HCT116 (cell line): Measurements from ENCODE around the gene CHRNA5. TPM values are rescaled to one million over a fixed set of nuclear protein-coding genes. Genes with fewer than 3 reads are reported as not detected.
A peak's percentile ranks its signal among the peaks of the same experiment; 100 is the strongest.

ENCODE experiments used
- ATAC-seq: fragments of 200-7000 bp; cut with Tn5 transposase; 2 replicates; pipeline ENCODE4 v1.9.1; 2020; ENCODE audit warnings: mild to moderate bottlenecking, moderate library complexity
- BruUV-seq: library from RNA; stranded (reverse); fragments of 400-500 nt; replicated peaks from 2 replicates; lab custom pipeline; 2021; lab: Mats Ljungman, UMichigan
- CTCF ChIA-PET: fragments of 300-600 bp; sonication (Branson Sonifier 250); formaldehyde crosslinking; loops from one replicate; lab custom pipeline; 2021; ENCODE audit warnings: antibody characterized with exemption; lab: Charles Lee
- POLR2A ChIA-PET: fragments of 300-600, 350-600 bp; sonication (Branson Sonifier 250); formaldehyde crosslinking; loops from one replicate; lab custom pipeline; 2021; ENCODE audit warnings: antibody characterized with exemption; lab: Charles Lee
- RAD21 ChIA-PET, 2 experiments: fragments of 300-600 bp; sonication (Branson Sonifier 250); formaldehyde crosslinking; loops; one replicate each; lab custom pipeline; 2023; ENCODE audit warnings: low total read pairs in 2 of 2; ENCODE audit not compliant: uncharacterized antibody in 2 of 2, unreplicated experiment in 2 of 2, low non-redundant PET in 1 of 2; lab: Charles Lee
- DNase-seq: peaks from one replicate; pipeline ENCODE4 v3.0.0-alpha.2; 2010; ENCODE audit warnings: low read depth, low spot score
- H2AFZ ChIP-seq: fragments of 200-600 bp; shearing (Covaris generic), sonication (generic); 2 replicates; pipeline ENCODE4 v1.6.1; 2017; ENCODE audit warnings: low read depth, mixed run types, mixed read lengths, antibody characterized with exemption, low read length; ENCODE audit not compliant: poor library complexity, severe bottlenecking
- H3K27ac ChIP-seq: 2 replicates; pipeline ENCODE4 v1.5.1; 2012; ENCODE audit warnings: low read depth, low read length
- H3K27me3 ChIP-seq: fragments of 200-600 bp; sonication (generic); 2 replicates; pipeline ENCODE4 v1.6.1; 2016; ENCODE audit warnings: mixed run types, low read length, mixed read lengths; ENCODE audit not compliant: insufficient read depth
- H3K36me3 ChIP-seq, 2 experiments: fragments of 200-500 bp in 1 of 2; fragments of 200-600 bp in 1 of 2; sonication (Bioruptor generic) in 1 of 2; sonication (generic) in 1 of 2; 2 replicates each; pipeline versions ENCODE4 v1.5.1 to v1.6.1; 2014 to 2016; ENCODE audit warnings: low read length in 2 of 2, inconsistent platforms in 1 of 2, mixed read lengths in 1 of 2, mixed run types in 1 of 2; ENCODE audit not compliant: insufficient read depth in 2 of 2, control insufficient read depth in 1 of 2
- H3K4me1 ChIP-seq, 2 experiments: fragments of 200-600 bp in 1 of 2; sonication (generic) in 1 of 2; 2 replicates each; pipeline versions ENCODE4 v1.5.1 to v1.6.1; 2012 to 2017; ENCODE audit warnings: low read length in 2 of 2, inconsistent platforms in 1 of 2, mild to moderate bottlenecking in 1 of 2, mixed read lengths in 1 of 2, mixed run types in 1 of 2, moderate library complexity in 1 of 2; ENCODE audit not compliant: insufficient read depth in 2 of 2, control insufficient read depth in 1 of 2
- H3K4me2 ChIP-seq: fragments of 200-600 bp; sonication (generic); 2 replicates; pipeline ENCODE4 v1.6.1; 2017; ENCODE audit warnings: mixed run types, low read length, mixed read lengths
- H3K4me3 ChIP-seq, 2 experiments: fragments of 200-600 bp in 1 of 2; sonication (generic) in 1 of 2; replicated peaks in 1 of 2; 2 replicates each; pipeline ENCODE4 v1.5.1; 2011 to 2016; ENCODE audit warnings: low read length in 2 of 2, control low read depth in 1 of 2, low read depth in 1 of 2, mild to moderate bottlenecking in 1 of 2, mixed read lengths in 1 of 2, mixed run types in 1 of 2
- H3K79me2 ChIP-seq: fragments of 200-600 bp; sonication (generic); 2 replicates; pipeline ENCODE4 v1.6.1; 2017; ENCODE audit warnings: mild to moderate bottlenecking, mixed run types, low read length, moderate library complexity, mixed read lengths; ENCODE audit not compliant: insufficient read depth
- H3K9ac ChIP-seq: fragments of 200-600 bp; sonication (generic); 2 replicates; pipeline ENCODE4 v1.6.1; 2016; ENCODE audit warnings: low read length, mixed read lengths
- H3K9me2 ChIP-seq: fragments of 200-600 bp; sonication (generic), shearing (Covaris generic); 2 replicates; pipeline ENCODE4 v1.6.1; 2017; ENCODE audit warnings: mixed run types, mild to moderate bottlenecking, moderate library complexity; ENCODE audit not compliant: insufficient read depth
- H3K9me3 ChIP-seq, 2 experiments: fragments of 200-500 bp in 1 of 2; fragments of 200-600 bp in 1 of 2; sonication (Bioruptor generic) in 1 of 2; sonication (generic) in 1 of 2; 2 replicates each; pipeline ENCODE4 v1.6.1; 2014 to 2017; ENCODE audit warnings: low read length in 2 of 2, mixed read lengths in 2 of 2, inconsistent platforms in 1 of 2, low read depth in 1 of 2, mild to moderate bottlenecking in 1 of 2, mixed run types in 1 of 2, moderate library complexity in 1 of 2; ENCODE audit not compliant: control insufficient read depth in 1 of 2, insufficient read depth in 1 of 2
- H4K20me1 ChIP-seq: fragments of 200-600 bp; sonication (generic), shearing (Covaris generic); 2 replicates; pipeline ENCODE4 v1.6.1; 2017; ENCODE audit warnings: mixed run types, mild to moderate bottlenecking, moderate library complexity; ENCODE audit not compliant: insufficient read depth
- CBX3 ChIP-seq: IDR thresholded peaks from 2 replicates; pipeline ENCODE4 v1.6.1; 2012; ENCODE audit warnings: low read depth
- ELF1 ChIP-seq: IDR thresholded peaks from 2 replicates; pipeline ENCODE4 v1.6.1; 2012; ENCODE audit warnings: low read depth, borderline replicate concordance
- EZH2 ChIP-seq: fragments of 200-600 bp; sonication (generic); IDR thresholded peaks from 2 replicates; pipeline ENCODE4 v1.6.1; 2017; ENCODE audit warnings: antibody characterized with exemption, mixed run types
- EZH2phosphoT487 ChIP-seq: fragments of 200-600 bp; IDR thresholded peaks from 2 replicates; pipeline ENCODE4 v1.6.1; 2018; ENCODE audit warnings: antibody characterized with exemption, borderline replicate concordance
- JUND ChIP-seq: IDR thresholded peaks from 2 replicates; pipeline ENCODE4 v1.6.1; 2012
- POLR2AphosphoS5 ChIP-seq: IDR thresholded peaks from 2 replicates; pipeline ENCODE4 v1.6.1; 2011; ENCODE audit warnings: mild to moderate bottlenecking, low read depth, low read length, moderate library complexity
- SIN3A ChIP-seq: IDR thresholded peaks from 2 replicates; pipeline ENCODE4 v1.6.1; 2012; ENCODE audit warnings: low read depth
- TCF7L2 ChIP-seq: IDR thresholded peaks from 2 replicates; pipeline ENCODE4 v1.7.0; 2011; ENCODE audit warnings: borderline replicate concordance, inconsistent platforms; ENCODE audit not compliant: insufficient read depth, insufficient read length; ENCODE audit errors: extremely low read depth
- YY1 ChIP-seq: IDR thresholded peaks from 2 replicates; pipeline ENCODE4 v1.6.1; 2011; ENCODE audit warnings: low read length, low read depth, moderate library complexity, mild to moderate bottlenecking; ENCODE audit not compliant: insufficient replicate concordance; ENCODE audit errors: extremely low read depth
- ZFX ChIP-seq: fragments of 450-650 bp; IDR thresholded peaks from 2 replicates; pipeline ENCODE4 v1.6.1; 2017
- ZNF274 ChIP-seq: fragments of 200-500 bp; sonication (Bioruptor generic); IDR thresholded peaks from 2 replicates; pipeline ENCODE4 v1.6.1; 2014; ENCODE audit warnings: mild to moderate bottlenecking, low read depth, low read length, inconsistent platforms
- intact Hi-C: fragments of 100-400 bp; cut with micrococcal nuclease; formaldehyde crosslinking; loops from 2 replicates; pipeline ENCODE4 v1.10.0; 2022
- total RNA-seq: library from RNA; stranded (reverse); gene quantifications from one replicate; pipeline ENCODE4 v1.2.1, GENCODE V29; 2021; ENCODE audit not compliant: unreplicated experiment
- TF ChIP-seq, protein P1 (sequence below): IDR thresholded peaks from 2 replicates; pipeline ENCODE4 v1.6.1; 2012; ENCODE audit warnings: low read depth
- TF ChIP-seq, protein P2 (sequence below), 3 experiments: fragments of 200-600 bp in 1 of 3; sonication (generic) in 1 of 3; IDR thresholded peaks in 2 of 3; conservative IDR thresholded peaks in 1 of 3; 2 replicates each; pipeline ENCODE4 v1.5.1; 2012 to 2017; ENCODE audit warnings: low read depth in 2 of 3, low read length in 2 of 3, antibody characterized with exemption in 1 of 3, borderline replicate concordance in 1 of 3, control low read depth in 1 of 3, mild to moderate bottlenecking in 1 of 3, mixed read lengths in 1 of 3, mixed run types in 1 of 3, moderate library complexity in 1 of 3; ENCODE audit not compliant: insufficient read depth in 1 of 3

The CHRNA5 gene
- total RNA-seq, 1 experiment from 2014 or later = 25.2 TPM

DNA sequence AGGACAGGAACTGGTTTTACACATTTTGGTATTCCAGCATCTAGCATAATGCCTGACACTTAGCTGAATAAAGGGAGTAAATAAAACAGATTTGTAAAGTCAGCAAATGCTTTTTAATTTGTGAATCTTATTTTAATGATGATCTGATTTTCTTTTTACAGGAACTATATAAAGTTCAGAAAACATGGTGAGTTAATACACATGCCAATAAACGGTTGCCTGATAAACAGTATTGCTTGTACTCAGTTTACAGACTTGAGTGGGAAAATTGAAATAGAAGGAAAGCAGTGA lies 23.6 kb upstream of the CHRNA5 start:
- TF ChIP-seq YY1 (no peak), EZH2phosphoT487 (no peak), POLR2AphosphoS5 (no peak)
- TF ChIP-seq, all 23 proteins: peak for 0
- Histone ChIP-seq H3K4me2 (peak overlapping the region; percentile 95), H3K36me3 (peaks cover 40 to 49% of the 10 kb centered on the region in 2 experiments), H3K9me3 (no peaks in the 10 kb centered on the region), H3K9me2 (no peaks in the 10 kb centered on the region), H3K4me1 (peaks cover 5 to 14% of the 10 kb centered on the region in 2 experiments; a peak in 3 of 4 replicates), H2AFZ (no peak overlapping the region), H3K27me3 (no peaks in the 10 kb centered on the region), H3K4me3 (peak overlapping the region; percentile 84 to 91), H3K79me2 (peaks cover 46% of the 10 kb centered on the region), H3K9ac (peak overlapping the region; percentile 93), H3K27ac (peak overlapping the region; percentile 86; the same call in 1 of the 2 replicates), H4K20me1 (no peaks in the 10 kb centered on the region)
- ChIA-PET CTCF (no interaction called here), RAD21 (no interaction called here), POLR2A (interaction anchor here (1.1 to 2.4 kb wide), 3 partner anchors 8 to 24 kb away, joined by 3 to 12 read pairs (median 6); partner anchors contain the start of gene CHRNA5)
- BruUV-seq = no TSS peak
- intact Hi-C loops = loop anchor here (5.0 kb wide), 1 partner anchor 34 kb away; the partner anchor contains the start of gene HYKK
- ATAC-seq (no peak), DNase-seq (no peak)

DNA sequence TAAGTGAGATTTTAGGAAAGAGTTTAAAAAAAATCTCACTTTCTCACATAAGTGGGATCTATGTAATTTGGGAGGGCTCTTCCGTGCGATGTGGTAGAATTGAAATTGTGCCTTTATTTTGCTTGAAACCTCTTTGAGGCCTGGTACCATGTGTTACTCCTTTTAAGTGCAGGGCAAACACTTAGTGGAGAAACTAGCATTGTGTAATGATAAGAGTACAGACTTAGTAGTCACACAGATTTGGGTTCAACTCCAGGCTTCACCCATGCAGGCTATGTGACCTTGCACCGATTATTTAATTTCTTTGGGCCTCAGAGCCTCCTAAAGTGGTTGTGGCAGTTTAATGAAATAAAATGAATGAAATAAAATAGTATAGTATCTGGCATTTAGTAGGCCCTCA lies 22.7 kb upstream of the CHRNA5 start:
- no peak overlapping the region for H2AFZ ChIP-seq
- H4K20me1 ChIP-seq = no peaks in the 10 kb centered on the region
- ChIA-PET RAD21 (no interaction called here), CTCF (interaction anchor here (1.1 kb wide), 1 partner anchor 23 kb away, joined by 3 read pairs; the partner anchor contains the start of gene CHRNA5)
- H3K4me1 ChIP-seq = peaks cover 5 to 14% of the 10 kb centered on the region in 2 experiments; a peak in 3 of 4 replicates
- BruUV-seq = no TSS peak
- peaks cover 49% of the 10 kb centered on the region for H3K79me2 ChIP-seq
- H3K27ac ChIP-seq = no peak overlapping the region
- TF ChIP-seq CBX3 (no peak), EZH2 (no peak), ZFX (no peak), ELF1 (no peak), JUND (no peak), YY1 (no peak), EZH2phosphoT487 (no peak), ZNF274 (no peak), TCF7L2 (no peak), SIN3A (no peak)
- TF ChIP-seq, protein P1, sequence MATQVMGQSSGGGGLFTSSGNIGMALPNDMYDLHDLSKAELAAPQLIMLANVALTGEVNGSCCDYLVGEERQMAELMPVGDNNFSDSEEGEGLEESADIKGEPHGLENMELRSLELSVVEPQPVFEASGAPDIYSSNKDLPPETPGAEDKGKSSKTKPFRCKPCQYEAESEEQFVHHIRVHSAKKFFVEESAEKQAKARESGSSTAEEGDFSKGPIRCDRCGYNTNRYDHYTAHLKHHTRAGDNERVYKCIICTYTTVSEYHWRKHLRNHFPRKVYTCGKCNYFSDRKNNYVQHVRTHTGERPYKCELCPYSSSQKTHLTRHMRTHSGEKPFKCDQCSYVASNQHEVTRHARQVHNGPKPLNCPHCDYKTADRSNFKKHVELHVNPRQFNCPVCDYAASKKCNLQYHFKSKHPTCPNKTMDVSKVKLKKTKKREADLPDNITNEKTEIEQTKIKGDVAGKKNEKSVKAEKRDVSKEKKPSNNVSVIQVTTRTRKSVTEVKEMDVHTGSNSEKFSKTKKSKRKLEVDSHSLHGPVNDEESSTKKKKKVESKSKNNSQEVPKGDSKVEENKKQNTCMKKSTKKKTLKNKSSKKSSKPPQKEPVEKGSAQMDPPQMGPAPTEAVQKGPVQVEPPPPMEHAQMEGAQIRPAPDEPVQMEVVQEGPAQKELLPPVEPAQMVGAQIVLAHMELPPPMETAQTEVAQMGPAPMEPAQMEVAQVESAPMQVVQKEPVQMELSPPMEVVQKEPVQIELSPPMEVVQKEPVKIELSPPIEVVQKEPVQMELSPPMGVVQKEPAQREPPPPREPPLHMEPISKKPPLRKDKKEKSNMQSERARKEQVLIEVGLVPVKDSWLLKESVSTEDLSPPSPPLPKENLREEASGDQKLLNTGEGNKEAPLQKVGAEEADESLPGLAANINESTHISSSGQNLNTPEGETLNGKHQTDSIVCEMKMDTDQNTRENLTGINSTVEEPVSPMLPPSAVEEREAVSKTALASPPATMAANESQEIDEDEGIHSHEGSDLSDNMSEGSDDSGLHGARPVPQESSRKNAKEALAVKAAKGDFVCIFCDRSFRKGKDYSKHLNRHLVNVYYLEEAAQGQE = no peak
- TF ChIP-seq, protein P2, sequence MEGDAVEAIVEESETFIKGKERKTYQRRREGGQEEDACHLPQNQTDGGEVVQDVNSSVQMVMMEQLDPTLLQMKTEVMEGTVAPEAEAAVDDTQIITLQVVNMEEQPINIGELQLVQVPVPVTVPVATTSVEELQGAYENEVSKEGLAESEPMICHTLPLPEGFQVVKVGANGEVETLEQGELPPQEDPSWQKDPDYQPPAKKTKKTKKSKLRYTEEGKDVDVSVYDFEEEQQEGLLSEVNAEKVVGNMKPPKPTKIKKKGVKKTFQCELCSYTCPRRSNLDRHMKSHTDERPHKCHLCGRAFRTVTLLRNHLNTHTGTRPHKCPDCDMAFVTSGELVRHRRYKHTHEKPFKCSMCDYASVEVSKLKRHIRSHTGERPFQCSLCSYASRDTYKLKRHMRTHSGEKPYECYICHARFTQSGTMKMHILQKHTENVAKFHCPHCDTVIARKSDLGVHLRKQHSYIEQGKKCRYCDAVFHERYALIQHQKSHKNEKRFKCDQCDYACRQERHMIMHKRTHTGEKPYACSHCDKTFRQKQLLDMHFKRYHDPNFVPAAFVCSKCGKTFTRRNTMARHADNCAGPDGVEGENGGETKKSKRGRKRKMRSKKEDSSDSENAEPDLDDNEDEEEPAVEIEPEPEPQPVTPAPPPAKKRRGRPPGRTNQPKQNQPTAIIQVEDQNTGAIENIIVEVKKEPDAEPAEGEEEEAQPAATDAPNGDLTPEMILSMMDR (IDR thresholded peaks at IDR 0.05 in 2 of 3, conservative IDR thresholded peaks at IDR 0.05 in 1 of 3; ENCODE audit: borderline replicate concordance in 1 of 3, insufficient read depth in 1 of 3, low read depth in 2 of 3, low read length in 2 of 3) = no peak
- TF ChIP-seq, all 23 proteins: peak for 0
- H3K4me2 ChIP-seq = no peak overlapping the region
- intact Hi-C loops = loop anchor here (5.0 kb wide), 1 partner anchor 35 kb away; the partner anchor contains the start of gene HYKK
- no peaks in the 10 kb centered on the region for H3K27me3 ChIP-seq
- H3K9me2 ChIP-seq = no peaks in the 10 kb centered on the region
- POLR2A ChIA-PET = no interaction called here
- no peak overlapping the region for H3K9ac ChIP-seq
- ATAC-seq (no peak), DNase-seq (no peak)
- H3K36me3 ChIP-seq = peaks cover 44 to 57% of the 10 kb centered on the region in 2 experiments
- H3K9me3 ChIP-seq = no peaks in the 10 kb centered on the region
- H3K4me3 ChIP-seq = no peak overlapping the region
